ENCODE data around the gene RGS3. TPM values are rescaled to one million over a fixed set of nuclear protein-coding genes. Genes with fewer than 3 reads are reported as not detected.

RGS3 gene
- polyA plus RNA-seq (2012; rRNA removed) = 50.6 and 60.7 TPM in 2 replicates
- polyA plus RNA-seq (2012; cell fraction: cytosol; rRNA removed) = 30.9 and 42.1 TPM in 2 replicates
- 66.8 and 95.4 TPM in 2 replicates for polyA plus RNA-seq (2012; cell fraction: nucleus; rRNA removed)

GRCh38 chr9:113463418-113464285 lies at the start of gene RGS3:
Gene RGS3, plus strand, starts transcription at chr9:113463727. Its CDS starts 76 bp downstream, at chr9:113463803.
- Histone ChIP-seq H3K4me1 (ENCODE audit: control insufficient read depth in 1 of 2, insufficient read depth in 2 of 2, low read depth in 1 of 2, low read length in 1 of 2) (peaks cover 0 to 18% of the 10 kb centered on the region in 2 experiments; a peak in 2 of 4 replicates), H2AFZ (ENCODE audit: low read depth) (no peak within 1 kb of the TSS), H4K20me1 (ENCODE audit: insufficient read depth) (no peaks in the 10 kb centered on the region), H3K79me2 (ENCODE audit: insufficient read depth) (no peaks in the 10 kb centered on the region), H3K27ac (ENCODE audit: low read depth in 2 of 2, low read length in 1 of 2) (no peak within 1 kb of the TSS), H3K9me2 (no peaks in the 10 kb centered on the region), H3K4me3 (ENCODE audit: low read depth in 2 of 2, low read length in 1 of 2) (no peak within 1 kb of the TSS), H3K9me3 (peaks cover 5% of the 10 kb centered on the region; the same call in 1 of the 2 replicates), H3K36me3 (replicated peaks in 1 of 2; ENCODE audit: control insufficient read depth in 1 of 2, insufficient read depth in 2 of 2, low read length in 1 of 2) (no peaks in the 10 kb centered on the region), H3K9ac (no peak within 1 kb of the TSS), H3K4me2 (no peak within 1 kb of the TSS), H3F3A (replicated peaks; ENCODE audit: insufficient read depth) (no peaks in the 10 kb centered on the region), H3K27me3 (ENCODE audit: insufficient read depth) (no peaks in the 10 kb centered on the region)
- no peak for TF ChIP-seq YY1 (IDR thresholded peaks at IDR 0.05; ENCODE audit: low read depth)
- no peak for TF ChIP-seq RXRA (IDR thresholded peaks at IDR 0.05; ENCODE audit: borderline replicate concordance, low read depth)
- ChIA-PET POLR2A (no interaction called here), CTCF (interaction anchor here (0.8 to 4.7 kb wide), 7 partner anchors 17 to 128 kb away, joined by 3 to 22 read pairs (median 7); no protein-coding TSS in a partner anchor)
- WGBS (ENCODE audit: low lambda C conversion rate) = 76% methylated on average over 25 of the region's 55 CpGs
- no peak for DNase-seq

GRCh38 chr9:113416149-113416721 lies 47.3 kb upstream of the RGS3 start:
- WGBS (ENCODE audit: low lambda C conversion rate) = 65% methylated on average over 3 of the region's 3 CpGs
- Histone ChIP-seq H3K9me3 (no peaks in the 10 kb centered on the region), H3K4me3 (ENCODE audit: low read depth in 2 of 2, low read length in 1 of 2) (no peak overlapping the region), H3K4me1 (ENCODE audit: control insufficient read depth in 1 of 2, insufficient read depth in 2 of 2, low read depth in 1 of 2, low read length in 1 of 2) (no peaks in the 10 kb centered on the region), H3K9me2 (no peaks in the 10 kb centered on the region), H3F3A (replicated peaks; ENCODE audit: insufficient read depth) (peaks cover 5% of the 10 kb centered on the region), H3K9ac (no peak overlapping the region), H4K20me1 (ENCODE audit: insufficient read depth) (no peaks in the 10 kb centered on the region), H3K36me3 (replicated peaks in 1 of 2; ENCODE audit: control insufficient read depth in 1 of 2, insufficient read depth in 2 of 2, low read length in 1 of 2) (no peaks in the 10 kb centered on the region), H3K27ac (ENCODE audit: low read depth in 2 of 2, low read length in 1 of 2) (no peak overlapping the region), H3K27me3 (ENCODE audit: insufficient read depth) (no peaks in the 10 kb centered on the region), H2AFZ (ENCODE audit: low read depth) (no peak overlapping the region), H3K79me2 (ENCODE audit: insufficient read depth) (no peaks in the 10 kb centered on the region), H3K4me2 (no peak overlapping the region)
- TF ChIP-seq RFX5 (IDR thresholded peaks at IDR 0.05; ENCODE audit: low read length) (no peak), TEAD4 (IDR thresholded peaks at IDR 0.05; ENCODE audit: borderline replicate concordance, insufficient read depth) (no peak), MEF2A (IDR thresholded peaks at IDR 0.05; ENCODE audit: borderline replicate concordance, low read depth) (no peak), TAF1 (IDR thresholded peaks at IDR 0.05; ENCODE audit: borderline replicate concordance, low read depth, low read length) (no peak), FOSL2 (IDR thresholded peaks at IDR 0.05; ENCODE audit: borderline replicate concordance, low read depth) (no peak), EP300 (IDR thresholded peaks at IDR 0.05; ENCODE audit: borderline replicate concordance in 1 of 2, low read depth in 1 of 2, low read length in 1 of 2) (no peak)
- TF ChIP-seq, protein P1, sequence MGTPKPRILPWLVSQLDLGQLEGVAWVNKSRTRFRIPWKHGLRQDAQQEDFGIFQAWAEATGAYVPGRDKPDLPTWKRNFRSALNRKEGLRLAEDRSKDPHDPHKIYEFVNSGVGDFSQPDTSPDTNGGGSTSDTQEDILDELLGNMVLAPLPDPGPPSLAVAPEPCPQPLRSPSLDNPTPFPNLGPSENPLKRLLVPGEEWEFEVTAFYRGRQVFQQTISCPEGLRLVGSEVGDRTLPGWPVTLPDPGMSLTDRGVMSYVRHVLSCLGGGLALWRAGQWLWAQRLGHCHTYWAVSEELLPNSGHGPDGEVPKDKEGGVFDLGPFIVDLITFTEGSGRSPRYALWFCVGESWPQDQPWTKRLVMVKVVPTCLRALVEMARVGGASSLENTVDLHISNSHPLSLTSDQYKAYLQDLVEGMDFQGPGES (IDR thresholded peaks at IDR 0.05; ENCODE audit: low read depth, low read length) = no peak
- TF ChIP-seq, protein P2, sequence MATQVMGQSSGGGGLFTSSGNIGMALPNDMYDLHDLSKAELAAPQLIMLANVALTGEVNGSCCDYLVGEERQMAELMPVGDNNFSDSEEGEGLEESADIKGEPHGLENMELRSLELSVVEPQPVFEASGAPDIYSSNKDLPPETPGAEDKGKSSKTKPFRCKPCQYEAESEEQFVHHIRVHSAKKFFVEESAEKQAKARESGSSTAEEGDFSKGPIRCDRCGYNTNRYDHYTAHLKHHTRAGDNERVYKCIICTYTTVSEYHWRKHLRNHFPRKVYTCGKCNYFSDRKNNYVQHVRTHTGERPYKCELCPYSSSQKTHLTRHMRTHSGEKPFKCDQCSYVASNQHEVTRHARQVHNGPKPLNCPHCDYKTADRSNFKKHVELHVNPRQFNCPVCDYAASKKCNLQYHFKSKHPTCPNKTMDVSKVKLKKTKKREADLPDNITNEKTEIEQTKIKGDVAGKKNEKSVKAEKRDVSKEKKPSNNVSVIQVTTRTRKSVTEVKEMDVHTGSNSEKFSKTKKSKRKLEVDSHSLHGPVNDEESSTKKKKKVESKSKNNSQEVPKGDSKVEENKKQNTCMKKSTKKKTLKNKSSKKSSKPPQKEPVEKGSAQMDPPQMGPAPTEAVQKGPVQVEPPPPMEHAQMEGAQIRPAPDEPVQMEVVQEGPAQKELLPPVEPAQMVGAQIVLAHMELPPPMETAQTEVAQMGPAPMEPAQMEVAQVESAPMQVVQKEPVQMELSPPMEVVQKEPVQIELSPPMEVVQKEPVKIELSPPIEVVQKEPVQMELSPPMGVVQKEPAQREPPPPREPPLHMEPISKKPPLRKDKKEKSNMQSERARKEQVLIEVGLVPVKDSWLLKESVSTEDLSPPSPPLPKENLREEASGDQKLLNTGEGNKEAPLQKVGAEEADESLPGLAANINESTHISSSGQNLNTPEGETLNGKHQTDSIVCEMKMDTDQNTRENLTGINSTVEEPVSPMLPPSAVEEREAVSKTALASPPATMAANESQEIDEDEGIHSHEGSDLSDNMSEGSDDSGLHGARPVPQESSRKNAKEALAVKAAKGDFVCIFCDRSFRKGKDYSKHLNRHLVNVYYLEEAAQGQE (IDR thresholded peaks at IDR 0.05; ENCODE audit: low read depth, low read length) = no peak
- DNase-seq = no peak
- POLR2A ChIA-PET = no interaction called here
- CTCF ChIA-PET = interaction anchor here (1.2 to 1.4 kb wide), 2 partner anchors 175 to 266 kb away, joined by 3 read pairs; no protein-coding TSS in a partner anchor
